ENCODE data around the gene SF3A1. TPM values are rescaled to one million over a fixed set of nuclear protein-coding genes. Genes with fewer than 3 reads are reported as not detected.

Gene SF3A1
- total RNA-seq, 1 donor from 2014 or later, result 115 TPM

DNA sequence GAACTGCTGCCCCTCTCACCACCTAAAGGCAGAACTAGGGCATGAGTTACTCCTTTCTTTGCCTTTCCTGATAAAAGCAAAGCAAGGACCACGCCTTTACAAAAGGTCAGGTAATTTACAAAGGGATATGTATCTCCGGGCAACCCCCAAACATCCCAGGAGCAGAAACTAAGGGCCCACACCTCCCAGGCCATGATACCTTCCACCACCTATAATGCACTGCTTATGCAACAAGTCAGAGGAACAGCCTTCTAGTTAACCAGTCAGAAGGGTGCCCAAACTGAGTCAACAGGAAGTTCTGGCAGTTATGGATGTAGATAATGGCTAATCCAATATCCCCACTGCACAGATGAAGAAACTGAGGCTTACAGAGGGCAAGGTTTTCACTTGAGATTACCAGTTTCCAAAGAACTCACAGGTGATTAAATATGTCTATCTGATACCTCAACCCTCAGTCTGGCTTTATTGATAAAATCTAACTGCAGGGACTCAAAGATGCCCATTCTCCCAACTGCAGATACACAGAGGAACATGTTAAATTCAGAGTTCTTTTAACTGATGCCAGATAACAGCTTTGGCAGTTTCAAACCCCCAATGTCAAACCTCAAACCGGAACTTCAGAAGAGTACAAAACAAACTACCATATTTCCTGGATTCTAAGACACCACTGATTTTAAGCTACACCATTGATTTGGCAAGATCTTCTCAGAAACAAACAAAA lies 50.6 kb downstream of the SF3A1 start:
- H3K27me3 Mint-ChIP-seq (ENCODE audit: low read depth), result no peaks in the 10 kb centered on the region
- H3K4me1 Mint-ChIP-seq (ENCODE audit: low read depth), result peaks cover 76% of the 10 kb centered on the region
- peaks cover 2% of the 10 kb centered on the region for H3K36me3 Mint-ChIP-seq (ENCODE audit: low read depth)
- H3K27ac Mint-ChIP-seq (ENCODE audit: unreplicated experiment), result peak overlapping the region; percentile 70
- DNase-seq (ENCODE audit: low spot score), result no peak
- TF ChIP-seq, protein P1, sequence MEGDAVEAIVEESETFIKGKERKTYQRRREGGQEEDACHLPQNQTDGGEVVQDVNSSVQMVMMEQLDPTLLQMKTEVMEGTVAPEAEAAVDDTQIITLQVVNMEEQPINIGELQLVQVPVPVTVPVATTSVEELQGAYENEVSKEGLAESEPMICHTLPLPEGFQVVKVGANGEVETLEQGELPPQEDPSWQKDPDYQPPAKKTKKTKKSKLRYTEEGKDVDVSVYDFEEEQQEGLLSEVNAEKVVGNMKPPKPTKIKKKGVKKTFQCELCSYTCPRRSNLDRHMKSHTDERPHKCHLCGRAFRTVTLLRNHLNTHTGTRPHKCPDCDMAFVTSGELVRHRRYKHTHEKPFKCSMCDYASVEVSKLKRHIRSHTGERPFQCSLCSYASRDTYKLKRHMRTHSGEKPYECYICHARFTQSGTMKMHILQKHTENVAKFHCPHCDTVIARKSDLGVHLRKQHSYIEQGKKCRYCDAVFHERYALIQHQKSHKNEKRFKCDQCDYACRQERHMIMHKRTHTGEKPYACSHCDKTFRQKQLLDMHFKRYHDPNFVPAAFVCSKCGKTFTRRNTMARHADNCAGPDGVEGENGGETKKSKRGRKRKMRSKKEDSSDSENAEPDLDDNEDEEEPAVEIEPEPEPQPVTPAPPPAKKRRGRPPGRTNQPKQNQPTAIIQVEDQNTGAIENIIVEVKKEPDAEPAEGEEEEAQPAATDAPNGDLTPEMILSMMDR (IDR thresholded peaks at IDR 0.05), result no peak
- no peak overlapping the region for H3K4me3 Mint-ChIP-seq (ENCODE audit: unreplicated experiment)
- no peaks in the 10 kb centered on the region for H3K9me3 Mint-ChIP-seq (ENCODE audit: low read depth)

DNA sequence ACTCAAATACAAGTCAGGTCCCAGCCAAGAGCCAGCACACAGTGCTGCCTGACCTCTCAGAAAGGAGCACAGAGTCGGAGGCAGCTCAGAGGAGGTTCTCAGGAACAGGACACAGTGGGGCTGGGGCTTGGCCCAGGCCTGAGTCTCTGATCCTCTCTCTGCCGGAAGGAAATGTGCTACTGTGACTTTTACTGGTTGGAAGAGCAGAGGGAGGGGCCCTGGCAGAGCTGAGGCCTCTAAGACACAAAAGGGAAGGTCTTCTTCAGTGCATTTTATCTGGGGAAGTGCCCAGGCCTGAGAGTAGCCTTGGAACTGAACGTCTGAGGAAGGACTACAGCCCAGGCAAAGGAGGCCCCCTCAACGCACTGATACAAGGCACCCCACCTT lies 51.2 kb downstream of the SF3A1 start:
- Mint-ChIP-seq H3K27me3 (ENCODE audit: low read depth) (no peaks in the 10 kb centered on the region), H3K9me3 (ENCODE audit: low read depth) (no peaks in the 10 kb centered on the region), H3K36me3 (ENCODE audit: low read depth) (peaks cover 5% of the 10 kb centered on the region), H3K4me3 (ENCODE audit: unreplicated experiment) (no peak overlapping the region), H3K27ac (ENCODE audit: unreplicated experiment) (peak overlapping the region; percentile 70), H3K4me1 (ENCODE audit: low read depth) (peaks cover 71% of the 10 kb centered on the region)
- no peak for DNase-seq (ENCODE audit: low spot score)
- TF ChIP-seq, protein P1 (IDR thresholded peaks at IDR 0.05), result no peak

DNA sequence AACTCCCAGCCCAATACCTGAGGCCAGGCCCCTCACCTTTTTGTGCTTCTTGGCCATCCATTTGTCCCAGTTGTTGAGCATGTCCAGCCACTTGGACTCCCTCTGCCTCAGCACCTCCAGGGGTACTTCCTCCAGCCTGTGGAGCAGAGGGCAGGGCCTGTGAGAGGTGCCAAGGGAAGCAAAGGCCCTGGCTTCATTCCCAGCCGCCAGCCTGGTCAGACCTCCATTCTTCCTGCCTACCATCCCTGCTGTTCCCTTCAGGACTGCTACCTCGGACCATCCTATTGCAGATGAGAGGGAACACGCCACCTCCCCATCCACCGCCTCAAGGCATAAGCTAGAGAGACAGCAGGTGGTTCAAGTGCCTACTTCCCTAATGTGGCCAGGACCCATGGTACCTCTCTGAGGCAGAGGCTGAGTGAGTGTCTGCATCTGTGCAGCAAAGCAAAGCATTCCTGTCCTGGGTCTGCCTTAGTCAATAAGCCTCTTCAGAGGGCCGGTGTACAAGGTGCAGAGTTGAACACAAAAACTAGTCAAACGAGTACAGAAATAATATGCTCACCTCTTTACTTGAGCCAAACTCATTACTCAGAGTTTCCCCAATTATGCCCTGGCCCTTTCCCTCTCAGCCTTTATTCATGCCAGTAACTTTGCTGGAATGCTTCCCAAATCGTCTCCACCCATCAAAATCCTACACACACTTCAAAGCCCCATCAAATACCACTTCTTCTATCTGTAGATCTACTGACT lies 52.0 kb downstream of the SF3A1 start:
- TF ChIP-seq, protein P1 (IDR thresholded peaks at IDR 0.05), result no peak
- H3K27ac Mint-ChIP-seq (ENCODE audit: unreplicated experiment), result peak overlapping the region; percentile 70
- H3K36me3 Mint-ChIP-seq (ENCODE audit: low read depth), result peaks cover 5% of the 10 kb centered on the region
- H3K4me1 Mint-ChIP-seq (ENCODE audit: low read depth), result peaks cover 67% of the 10 kb centered on the region
- H3K9me3 Mint-ChIP-seq (ENCODE audit: low read depth), result no peaks in the 10 kb centered on the region
- no peak overlapping the region for H3K4me3 Mint-ChIP-seq (ENCODE audit: unreplicated experiment)
- H3K27me3 Mint-ChIP-seq (ENCODE audit: low read depth), result no peaks in the 10 kb centered on the region
- DNase-seq (ENCODE audit: low spot score), result no peak

DNA sequence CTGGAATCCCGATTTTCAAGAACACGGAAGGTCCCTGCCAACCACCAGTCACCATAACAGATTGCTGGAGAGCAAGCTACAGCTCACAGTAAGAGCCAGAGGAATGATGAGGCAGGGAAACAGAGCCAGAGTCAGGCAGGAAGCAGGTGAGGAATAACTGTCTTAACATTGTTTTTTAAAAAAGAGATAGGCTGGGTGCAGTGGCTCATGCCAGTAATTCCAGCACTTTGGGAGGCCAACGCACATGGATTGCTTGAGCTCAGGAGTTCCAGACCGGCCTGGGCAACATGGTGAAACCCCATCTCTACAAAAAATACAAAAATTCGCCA lies 53.9 kb downstream of the SF3A1 start:
- Mint-ChIP-seq H3K27ac (ENCODE audit: unreplicated experiment) (peak overlapping the region; percentile 58), H3K4me1 (ENCODE audit: low read depth) (peaks cover 60% of the 10 kb centered on the region), H3K36me3 (ENCODE audit: low read depth) (peaks cover 10% of the 10 kb centered on the region), H3K4me3 (ENCODE audit: unreplicated experiment) (no peak overlapping the region), H3K27me3 (ENCODE audit: low read depth) (no peaks in the 10 kb centered on the region), H3K9me3 (ENCODE audit: low read depth) (no peaks in the 10 kb centered on the region)
- no peak for DNase-seq (ENCODE audit: low spot score)
- TF ChIP-seq, protein P1 (IDR thresholded peaks at IDR 0.05), result no peak

DNA sequence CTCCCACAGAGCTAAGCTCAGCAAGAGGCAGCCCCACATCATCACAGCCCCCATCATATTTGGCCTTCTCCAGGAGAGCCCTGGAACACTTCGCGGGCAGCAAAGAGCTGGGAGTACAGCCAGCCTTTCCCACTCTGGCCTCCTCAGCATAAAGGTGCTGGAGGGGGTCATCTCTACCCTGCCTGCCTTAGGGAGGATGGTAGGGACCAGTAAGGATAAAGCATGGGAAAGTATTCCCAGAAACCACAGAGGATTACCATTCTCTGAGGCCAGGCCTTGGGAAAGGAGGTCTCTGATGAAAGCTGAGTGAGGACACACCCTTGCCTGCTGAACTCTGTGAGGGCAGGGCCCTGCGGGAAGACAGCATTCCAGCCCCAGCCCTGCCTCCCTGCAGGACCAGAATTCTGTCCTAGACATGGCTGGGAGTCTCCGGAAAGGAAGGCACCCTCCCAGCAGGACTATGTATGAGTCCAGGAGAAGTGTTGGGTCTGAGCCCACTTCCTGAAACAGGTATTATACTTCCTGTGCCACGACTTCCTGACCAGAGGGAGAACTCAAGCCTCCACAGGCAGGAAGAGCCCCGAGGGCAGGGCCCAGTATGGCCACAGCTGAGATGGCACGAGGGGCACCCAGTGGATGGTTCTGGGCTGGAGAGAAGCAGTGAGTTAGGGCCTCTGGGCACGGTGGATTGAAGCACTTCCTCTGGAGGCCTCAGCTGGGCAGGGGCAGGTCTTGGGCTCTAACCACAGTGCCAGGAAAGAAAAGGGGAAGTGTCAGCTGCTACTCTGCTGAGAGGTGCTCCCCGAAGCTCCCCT lies 54.5 kb downstream of the SF3A1 start:
- Mint-ChIP-seq H3K9me3 (ENCODE audit: low read depth) (no peaks in the 10 kb centered on the region), H3K4me3 (ENCODE audit: unreplicated experiment) (no peak overlapping the region), H3K27ac (ENCODE audit: unreplicated experiment) (peak overlapping the region; percentile 58), H3K27me3 (ENCODE audit: low read depth) (no peaks in the 10 kb centered on the region), H3K4me1 (ENCODE audit: low read depth) (peaks cover 56% of the 10 kb centered on the region), H3K36me3 (ENCODE audit: low read depth) (peaks cover 13% of the 10 kb centered on the region)
- DNase-seq (ENCODE audit: low spot score), result no peak
- TF ChIP-seq, protein P1 (IDR thresholded peaks at IDR 0.05), result no peak
